K562 (cell line): ENCODE results near the gene PEX6. TPM values are rescaled to one million over a fixed set of nuclear protein-coding genes. Genes with fewer than 3 reads are reported as not detected.

ENCODE experiments used
- AFF1 ChIP-seq, 2 experiments: fragments of 450-650 bp; IDR thresholded peaks; 2 replicates each; pipeline ENCODE4 v1.6.1; 2018; ENCODE audit warnings: mild to moderate bottlenecking in 2 of 2, low read depth in 1 of 2; ENCODE audit not compliant: partially characterized antibody in 2 of 2
- EP400 ChIP-seq: fragments of 450-650 bp; IDR thresholded peaks from 2 replicates; pipeline ENCODE4 v1.6.1; 2017; ENCODE audit warnings: antibody characterized with exemption, mild to moderate bottlenecking, moderate library complexity
- HDAC8 ChIP-seq: fragments of 450-650 bp; IDR thresholded peaks from 2 replicates; pipeline ENCODE4 v1.6.1; 2016; ENCODE audit warnings: mild to moderate bottlenecking, missing genetic modification characterization, moderate library complexity, missing compliant biosample characterization
- MAZ ChIP-seq, 2 experiments: fragments of 450-650 bp in 1 of 2; sonication (generic) in 1 of 2; formaldehyde crosslinking; IDR thresholded peaks in 1 of 2; conservative IDR thresholded peaks in 1 of 2; 2 replicates each; pipeline versions ENCODE4 v1.4.0 to v1.5.0; 2020; ENCODE audit warnings: mild to moderate bottlenecking in 1 of 2, missing genetic modification reagents in 1 of 2
- NFIC ChIP-seq: fragments of 450-650 bp; IDR thresholded peaks from 2 replicates; pipeline ENCODE4 v1.6.1; 2017; ENCODE audit warnings: mild to moderate bottlenecking, inconsistent platforms
- RCOR1 ChIP-seq, 2 experiments: IDR thresholded peaks; 2 replicates each; pipeline ENCODE4 v1.6.1; 2012; ENCODE audit warnings: low read depth in 2 of 2, low read length in 2 of 2, borderline replicate concordance in 1 of 2, improper control_type of control experiment in 1 of 2
- ZNF445 ChIP-seq: fragments of 250-450 bp; sonication (Bioruptor Pico); IDR thresholded peaks from 2 replicates; pipeline ENCODE4 v1.4.0; 2020; ENCODE audit warnings: low read depth, mild to moderate bottlenecking, moderate library complexity
- polyA plus RNA-seq, 8 experiments: library from polyadenylated mRNA; depleted of rRNA in 4 of 8; stranded (reverse) in 5 of 8; unstranded in 3 of 8; fragments of >200 nt; fragmentation: Nextera tagmentation in 2 of 8; fragmentation: Illumina TruSeq in 1 of 8; extraction: Ambion mirVana in 2 of 8; extraction: Trizol in 1 of 8; gene quantifications; 2 replicates each; pipeline versions ENCODE4 v1.2.1 to v1.2.3, GENCODE V29; 2011 to 2014; ENCODE audit warnings: inconsistent platforms in 1 of 8, missing spikeins in 1 of 8
- total RNA-seq, 7 experiments: library from RNA; depleted of rRNA in 6 of 7; stranded (reverse); fragments of >200 nt in 6 of 7; fragmentation: Illumina TruSeq in 2 of 7; extraction: Trizol in 2 of 7; gene quantifications; 2 replicates each; pipeline versions ENCODE4 v1.2.1 to v1.2.3, GENCODE V29; 2011 to 2021; ENCODE audit warnings: low replicate concordance in 1 of 7
- TF ChIP-seq, protein P1 (sequence below): fragments of 250-450 bp; sonication (Bioruptor Pico); IDR thresholded peaks from 2 replicates; pipeline ENCODE4 v1.4.0; 2020
- TF ChIP-seq, protein P2 (sequence below): fragments of 250-450 bp; sonication (Bioruptor Pico); IDR thresholded peaks from 2 replicates; pipeline ENCODE4 v1.4.0; 2020
- TF ChIP-seq, protein P3 (sequence below): fragments of 450-650 bp; IDR thresholded peaks from 2 replicates; pipeline ENCODE4 v1.6.1; 2016; ENCODE audit warnings: mild to moderate bottlenecking
- TF ChIP-seq, protein P4 (sequence below): sonication (generic); formaldehyde crosslinking; IDR thresholded peaks from 2 replicates; pipeline ENCODE4 v1.8.1; 2022; ENCODE audit warnings: missing genetic modification reagents

PEX6 gene
- total and polyA plus RNA-seq, 9 of the 15 experiments (the other 6 are each of a cell fraction or from before 2014, with no cell fraction given) = 0.17 to 20.8 (median 6.9) TPM

DNA sequence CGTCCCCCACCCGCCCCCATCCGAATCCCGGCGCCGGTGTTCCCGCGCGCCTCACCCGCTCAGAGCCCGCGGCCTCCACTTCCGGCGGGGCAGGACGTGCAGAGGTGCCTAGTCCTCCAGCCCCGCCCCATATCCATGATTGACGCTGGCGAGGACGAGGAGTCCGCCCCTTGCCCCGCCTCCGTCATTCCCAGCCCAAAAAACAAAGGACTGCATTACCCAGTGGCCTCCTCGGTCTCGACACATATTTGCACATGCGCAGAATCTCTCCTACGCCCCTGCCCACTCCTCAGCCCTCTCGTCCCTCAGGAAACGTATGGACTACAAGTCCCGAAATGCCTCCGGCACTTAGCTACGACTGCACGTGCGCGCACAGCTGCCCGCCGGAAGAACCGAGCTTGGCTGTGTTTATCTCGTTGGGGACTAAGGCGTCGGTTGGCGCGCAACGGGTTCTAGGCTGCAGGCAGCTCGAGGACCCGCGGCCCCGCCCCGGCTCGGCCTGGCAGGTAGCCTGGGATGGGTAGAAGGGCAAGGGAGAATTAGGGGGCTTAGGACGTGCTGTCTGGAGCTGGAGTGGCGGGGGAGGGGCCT lies 35.0 kb upstream of the PEX6 start, which contains the start of the genes KLHDC3 and MEA1 (continued):
- TF ChIP-seq RCOR1 (IDR thresholded peaks at IDR 0.05; ENCODE audit: borderline replicate concordance in 1 of 2, low read depth in 2 of 2, low read length in 2 of 2) = 0 out of 4 replicates have a peak, but pooled peaks of 1 of the 2 experiments have one; percentile 19
- TF ChIP-seq ZNF445 (CRISPR knock-in tag) = no peak
- TF ChIP-seq NFIC = peak; percentile 69
- TF ChIP-seq HDAC8 (tag) = no peak
- peak in 1 of 2 experiments; percentile 94 for TF ChIP-seq AFF1 (IDR thresholded peaks at IDR 0.05; ENCODE audit: low read depth in 1 of 2, partially characterized antibody in 2 of 2)
- peak; percentile 90 for TF ChIP-seq EP400
- TF ChIP-seq, protein P1, sequence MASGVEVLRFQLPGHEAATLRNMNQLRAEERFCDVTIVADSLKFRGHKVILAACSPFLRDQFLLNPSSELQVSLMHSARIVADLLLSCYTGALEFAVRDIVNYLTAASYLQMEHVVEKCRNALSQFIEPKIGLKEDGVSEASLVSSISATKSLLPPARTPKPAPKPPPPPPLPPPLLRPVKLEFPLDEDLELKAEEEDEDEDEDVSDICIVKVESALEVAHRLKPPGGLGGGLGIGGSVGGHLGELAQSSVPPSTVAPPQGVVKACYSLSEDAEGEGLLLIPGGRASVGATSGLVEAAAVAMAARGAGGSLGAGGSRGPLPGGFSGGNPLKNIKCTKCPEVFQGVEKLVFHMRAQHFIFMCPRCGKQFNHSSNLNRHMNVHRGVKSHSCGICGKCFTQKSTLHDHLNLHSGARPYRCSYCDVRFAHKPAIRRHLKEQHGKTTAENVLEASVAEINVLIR (CRISPR knock-in tag) = peak; percentile 67
- TF ChIP-seq, protein P2, sequence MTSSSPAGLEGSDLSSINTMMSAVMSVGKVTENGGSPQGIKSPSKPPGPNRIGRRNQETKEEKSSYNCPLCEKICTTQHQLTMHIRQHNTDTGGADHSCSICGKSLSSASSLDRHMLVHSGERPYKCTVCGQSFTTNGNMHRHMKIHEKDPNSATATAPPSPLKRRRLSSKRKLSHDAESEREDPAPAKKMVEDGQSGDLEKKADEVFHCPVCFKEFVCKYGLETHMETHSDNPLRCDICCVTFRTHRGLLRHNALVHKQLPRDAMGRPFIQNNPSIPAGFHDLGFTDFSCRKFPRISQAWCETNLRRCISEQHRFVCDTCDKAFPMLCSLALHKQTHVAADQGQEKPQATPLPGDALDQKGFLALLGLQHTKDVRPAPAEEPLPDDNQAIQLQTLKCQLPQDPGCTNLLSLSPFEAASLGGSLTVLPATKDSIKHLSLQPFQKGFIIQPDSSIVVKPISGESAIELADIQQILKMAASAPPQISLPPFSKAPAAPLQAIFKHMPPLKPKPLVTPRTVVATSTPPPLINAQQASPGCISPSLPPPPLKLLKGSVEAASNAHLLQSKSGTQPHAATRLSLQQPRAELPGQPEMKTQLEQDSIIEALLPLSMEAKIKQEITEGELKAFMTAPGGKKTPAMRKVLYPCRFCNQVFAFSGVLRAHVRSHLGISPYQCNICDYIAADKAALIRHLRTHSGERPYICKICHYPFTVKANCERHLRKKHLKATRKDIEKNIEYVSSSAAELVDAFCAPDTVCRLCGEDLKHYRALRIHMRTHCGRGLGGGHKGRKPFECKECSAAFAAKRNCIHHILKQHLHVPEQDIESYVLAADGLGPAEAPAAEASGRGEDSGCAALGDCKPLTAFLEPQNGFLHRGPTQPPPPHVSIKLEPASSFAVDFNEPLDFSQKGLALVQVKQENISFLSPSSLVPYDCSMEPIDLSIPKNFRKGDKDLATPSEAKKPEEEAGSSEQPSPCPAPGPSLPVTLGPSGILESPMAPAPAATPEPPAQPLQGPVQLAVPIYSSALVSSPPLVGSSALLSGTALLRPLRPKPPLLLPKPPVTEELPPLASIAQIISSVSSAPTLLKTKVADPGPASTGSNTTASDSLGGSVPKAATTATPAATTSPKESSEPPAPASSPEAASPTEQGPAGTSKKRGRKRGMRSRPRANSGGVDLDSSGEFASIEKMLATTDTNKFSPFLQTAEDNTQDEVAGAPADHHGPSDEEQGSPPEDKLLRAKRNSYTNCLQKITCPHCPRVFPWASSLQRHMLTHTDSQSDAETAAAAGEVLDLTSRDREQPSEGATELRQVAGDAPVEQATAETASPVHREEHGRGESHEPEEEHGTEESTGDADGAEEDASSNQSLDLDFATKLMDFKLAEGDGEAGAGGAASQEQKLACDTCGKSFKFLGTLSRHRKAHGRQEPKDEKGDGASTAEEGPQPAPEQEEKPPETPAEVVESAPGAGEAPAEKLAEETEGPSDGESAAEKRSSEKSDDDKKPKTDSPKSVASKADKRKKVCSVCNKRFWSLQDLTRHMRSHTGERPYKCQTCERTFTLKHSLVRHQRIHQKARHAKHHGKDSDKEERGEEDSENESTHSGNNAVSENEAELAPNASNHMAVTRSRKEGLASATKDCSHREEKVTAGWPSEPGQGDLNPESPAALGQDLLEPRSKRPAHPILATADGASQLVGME (CRISPR knock-in tag) = 0 out of 2 replicates have a peak, but pooled peaks have one; percentile 54
- TF ChIP-seq, protein P3, sequence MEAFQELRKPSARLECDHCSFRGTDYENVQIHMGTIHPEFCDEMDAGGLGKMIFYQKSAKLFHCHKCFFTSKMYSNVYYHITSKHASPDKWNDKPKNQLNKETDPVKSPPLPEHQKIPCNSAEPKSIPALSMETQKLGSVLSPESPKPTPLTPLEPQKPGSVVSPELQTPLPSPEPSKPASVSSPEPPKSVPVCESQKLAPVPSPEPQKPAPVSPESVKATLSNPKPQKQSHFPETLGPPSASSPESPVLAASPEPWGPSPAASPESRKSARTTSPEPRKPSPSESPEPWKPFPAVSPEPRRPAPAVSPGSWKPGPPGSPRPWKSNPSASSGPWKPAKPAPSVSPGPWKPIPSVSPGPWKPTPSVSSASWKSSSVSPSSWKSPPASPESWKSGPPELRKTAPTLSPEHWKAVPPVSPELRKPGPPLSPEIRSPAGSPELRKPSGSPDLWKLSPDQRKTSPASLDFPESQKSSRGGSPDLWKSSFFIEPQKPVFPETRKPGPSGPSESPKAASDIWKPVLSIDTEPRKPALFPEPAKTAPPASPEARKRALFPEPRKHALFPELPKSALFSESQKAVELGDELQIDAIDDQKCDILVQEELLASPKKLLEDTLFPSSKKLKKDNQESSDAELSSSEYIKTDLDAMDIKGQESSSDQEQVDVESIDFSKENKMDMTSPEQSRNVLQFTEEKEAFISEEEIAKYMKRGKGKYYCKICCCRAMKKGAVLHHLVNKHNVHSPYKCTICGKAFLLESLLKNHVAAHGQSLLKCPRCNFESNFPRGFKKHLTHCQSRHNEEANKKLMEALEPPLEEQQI = no peak
- peak; percentile 74 to 75; a peak in 2 of 4 replicates for TF ChIP-seq MAZ (CRISPR knock-in tag; conservative IDR thresholded peaks at IDR 0.05 in 1 of 2, IDR thresholded peaks at IDR 0.05 in 1 of 2)
- TF ChIP-seq, protein P4, sequence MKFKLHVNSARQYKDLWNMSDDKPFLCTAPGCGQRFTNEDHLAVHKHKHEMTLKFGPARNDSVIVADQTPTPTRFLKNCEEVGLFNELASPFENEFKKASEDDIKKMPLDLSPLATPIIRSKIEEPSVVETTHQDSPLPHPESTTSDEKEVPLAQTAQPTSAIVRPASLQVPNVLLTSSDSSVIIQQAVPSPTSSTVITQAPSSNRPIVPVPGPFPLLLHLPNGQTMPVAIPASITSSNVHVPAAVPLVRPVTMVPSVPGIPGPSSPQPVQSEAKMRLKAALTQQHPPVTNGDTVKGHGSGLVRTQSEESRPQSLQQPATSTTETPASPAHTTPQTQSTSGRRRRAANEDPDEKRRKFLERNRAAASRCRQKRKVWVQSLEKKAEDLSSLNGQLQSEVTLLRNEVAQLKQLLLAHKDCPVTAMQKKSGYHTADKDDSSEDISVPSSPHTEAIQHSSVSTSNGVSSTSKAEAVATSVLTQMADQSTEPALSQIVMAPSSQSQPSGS (CRISPR knock-in tag) = no peak
